Activated T-helper 1 cell treated with anti-CD3 and anti-CD28 coated beads, Interleukin-12 subunit alpha, Interleukin-12 subunit beta, Interleukin-2, Interleukin-4 antibody, amounts not matched to agents 30 ng/mL and 10 ng/mL and 1 ng/mL, durations not matched to agents 14 hours and 24 hours and 36 hours (primary cell): Measurements from ENCODE around the gene SYNDIG1L. TPM values are rescaled to one million over a fixed set of nuclear protein-coding genes. Genes with fewer than 3 reads are reported as not detected.
"Not testable (repeated sequence)": the region's sequence is repeated elsewhere in the genome, so short reads cannot be mapped to it uniquely, and the experiment has no call there.

Experiments used
- DNase-seq: peaks from one replicate; pipeline ENCODE4 v3.0.0; 2021; ENCODE audit warnings: low spot score
- H3K27ac Mint-ChIP-seq: one replicate; pipeline ENCODE4 v1.8.0; 2021; ENCODE audit warnings: mild to moderate bottlenecking, mixed read lengths
- H3K27me3 Mint-ChIP-seq: one replicate; pipeline ENCODE4 v1.8.0; 2022; ENCODE audit warnings: mild to moderate bottlenecking, moderate library complexity, mixed read lengths; ENCODE audit not compliant: insufficient read depth
- H3K36me3 Mint-ChIP-seq: one replicate; pipeline ENCODE4 v1.8.0; 2021; ENCODE audit warnings: low read depth, mixed read lengths
- H3K4me1 Mint-ChIP-seq: one replicate; pipeline ENCODE4 v1.8.0; 2021; ENCODE audit warnings: low read depth, mixed read lengths
- H3K4me3 Mint-ChIP-seq: one replicate; pipeline ENCODE4 v1.8.0; 2021; ENCODE audit warnings: mild to moderate bottlenecking, moderate library complexity, mixed read lengths
- H3K9me3 Mint-ChIP-seq: one replicate; pipeline ENCODE4 v1.8.0; 2021; ENCODE audit warnings: mixed read lengths
- intact Hi-C: fragments of 100-400 bp; cut with micrococcal nuclease; formaldehyde crosslinking; loops from one replicate; pipeline ENCODE4 v1.15.1; 2024
- total RNA-seq: library from RNA; stranded (reverse); gene quantifications from 2 replicates; pipeline ENCODE4 v1.2.3, GENCODE V29; 2022

SYNDIG1L gene
- total RNA-seq, 1 donor from 2014 or later = not detected

DNA sequence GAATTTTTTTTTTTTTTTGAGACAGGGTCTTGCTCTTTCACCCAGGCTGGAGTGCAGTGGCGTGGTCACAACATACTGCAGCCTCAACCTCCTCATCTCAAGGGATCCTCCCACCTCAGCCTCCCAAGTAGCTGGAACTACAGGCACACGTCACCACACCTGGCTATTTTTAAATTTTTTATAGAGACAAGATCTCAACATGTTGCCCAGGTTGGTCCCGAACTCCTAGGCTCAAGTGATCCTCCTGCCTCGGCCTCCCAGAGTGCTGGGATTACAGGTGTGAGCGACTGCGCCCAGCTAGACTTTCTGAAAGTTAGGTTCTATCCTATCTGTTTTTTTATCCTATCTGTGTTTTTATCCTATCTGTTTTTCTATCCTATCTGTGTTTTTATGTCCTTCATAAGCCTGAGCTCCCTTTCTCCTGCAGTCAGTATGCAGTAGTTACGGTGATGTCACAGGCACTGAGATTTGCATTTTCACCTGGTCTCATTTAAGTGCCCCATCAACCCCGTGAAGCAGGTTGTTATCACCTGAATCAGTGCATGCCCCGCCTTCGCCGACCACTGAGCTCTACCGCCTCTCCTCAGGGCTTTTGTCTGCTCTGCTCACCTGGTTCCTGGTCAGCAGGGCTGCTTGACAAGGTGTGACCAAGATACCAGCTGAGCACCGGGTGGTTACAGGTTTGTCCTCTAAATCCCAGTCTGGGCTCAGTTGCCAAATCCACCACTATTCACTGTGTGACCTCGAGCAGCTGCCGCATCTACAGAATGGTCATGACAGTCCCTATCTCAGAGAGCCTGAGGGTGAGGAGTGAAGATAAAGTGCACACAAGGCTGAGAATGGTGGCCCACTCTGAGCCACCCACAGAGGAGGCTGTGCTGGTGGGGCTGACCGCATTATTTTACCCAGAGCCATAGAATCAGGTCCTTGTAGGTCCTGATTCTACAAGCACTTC is 33.1 kb downstream of the SYNDIG1L start:
- Mint-ChIP-seq H3K9me3 (no peaks in the 10 kb centered on the region), H3K4me1 (no peaks in the 10 kb centered on the region), H3K36me3 (no peaks in the 10 kb centered on the region), H3K27ac (no peak overlapping the region), H3K4me3 (no peak overlapping the region), H3K27me3 (peaks cover 20% of the 10 kb centered on the region)
- DNase-seq = no peak
- intact Hi-C loops = no loop called here

DNA sequence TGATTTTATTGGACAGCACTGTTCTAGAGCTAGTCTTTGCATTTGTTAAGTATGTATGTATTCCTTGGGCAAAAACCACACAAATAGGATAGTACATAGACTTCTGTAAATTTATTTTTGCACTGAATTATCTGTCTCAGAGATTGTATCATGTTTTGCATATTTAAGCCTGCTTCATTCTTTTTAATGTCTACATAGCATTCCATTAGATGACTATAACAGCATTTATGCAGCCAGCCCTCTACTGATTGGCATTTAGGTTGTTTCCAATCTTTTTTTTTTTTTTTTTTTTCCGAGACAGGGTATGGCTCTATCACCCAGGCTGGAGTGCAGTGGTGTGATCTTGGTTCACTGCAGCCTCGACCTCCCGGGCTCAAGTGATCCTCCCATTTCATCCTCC is 34.5 kb downstream of the SYNDIG1L start:
- intact Hi-C loops = no loop called here
- no peaks in the 10 kb centered on the region for H3K9me3 Mint-ChIP-seq
- no peak overlapping the region for H3K27ac Mint-ChIP-seq
- H3K4me1 Mint-ChIP-seq = no peaks in the 10 kb centered on the region
- H3K4me3 Mint-ChIP-seq = no peak overlapping the region
- peaks cover 18% of the 10 kb centered on the region for H3K27me3 Mint-ChIP-seq
- no peaks in the 10 kb centered on the region for H3K36me3 Mint-ChIP-seq
- DNase-seq = no peak

DNA sequence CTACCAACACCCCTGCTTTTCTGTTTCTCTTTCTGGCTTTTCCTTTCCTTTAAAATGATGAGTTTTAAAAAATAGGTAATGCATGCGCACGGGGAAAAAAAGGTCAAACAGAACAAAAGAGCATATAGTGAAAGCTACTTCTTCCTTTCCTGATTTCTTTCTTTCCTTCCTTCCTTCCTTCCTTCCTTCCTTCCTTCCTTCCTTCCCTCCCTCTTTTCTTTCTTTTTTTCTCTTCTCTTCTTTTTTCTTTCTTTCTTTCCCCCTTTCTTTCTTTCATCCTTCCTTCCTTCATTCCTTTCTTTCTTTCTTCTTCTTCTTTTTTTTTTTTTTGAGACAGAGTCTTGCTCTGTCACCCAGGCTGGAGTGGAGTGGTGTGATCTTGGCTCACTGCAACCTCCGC is 35.5 kb downstream of the SYNDIG1L start:
- DNase-seq, H3K27ac Mint-ChIP-seq, H3K4me3 Mint-ChIP-seq, H3K36me3 Mint-ChIP-seq, H3K4me1 Mint-ChIP-seq, H3K9me3 Mint-ChIP-seq, intact Hi-C loops: not testable (repeated sequence)
- H3K27me3 Mint-ChIP-seq = peaks cover 24% of the 10 kb centered on the region

DNA sequence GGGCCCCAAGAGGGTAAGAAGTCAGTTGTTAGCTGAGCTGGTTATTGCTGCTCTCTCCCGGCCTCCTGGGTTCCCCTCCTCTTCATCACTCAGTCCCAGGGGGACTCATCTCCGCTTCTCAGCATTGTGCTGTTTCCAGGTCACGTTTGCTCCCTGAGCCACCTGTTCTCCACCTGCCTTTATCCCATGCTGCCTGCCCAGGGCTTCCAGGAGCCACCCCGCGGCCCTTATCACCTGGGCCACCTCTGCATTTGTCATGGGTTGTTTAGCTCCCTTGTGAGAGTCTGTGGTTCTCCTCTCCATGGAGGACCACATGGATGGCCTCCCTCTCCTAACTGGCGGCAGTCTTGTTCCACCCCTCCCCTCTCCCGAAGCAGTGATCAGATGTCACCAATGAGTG is 36.0 kb downstream of the SYNDIG1L start:
- H3K4me1 Mint-ChIP-seq = no peaks in the 10 kb centered on the region
- intact Hi-C loops = no loop called here
- no peaks in the 10 kb centered on the region for H3K36me3 Mint-ChIP-seq
- H3K27me3 Mint-ChIP-seq = peaks cover 25% of the 10 kb centered on the region
- DNase-seq = no peak
- H3K27ac Mint-ChIP-seq = no peak overlapping the region
- no peaks in the 10 kb centered on the region for H3K9me3 Mint-ChIP-seq
- no peak overlapping the region for H3K4me3 Mint-ChIP-seq

DNA sequence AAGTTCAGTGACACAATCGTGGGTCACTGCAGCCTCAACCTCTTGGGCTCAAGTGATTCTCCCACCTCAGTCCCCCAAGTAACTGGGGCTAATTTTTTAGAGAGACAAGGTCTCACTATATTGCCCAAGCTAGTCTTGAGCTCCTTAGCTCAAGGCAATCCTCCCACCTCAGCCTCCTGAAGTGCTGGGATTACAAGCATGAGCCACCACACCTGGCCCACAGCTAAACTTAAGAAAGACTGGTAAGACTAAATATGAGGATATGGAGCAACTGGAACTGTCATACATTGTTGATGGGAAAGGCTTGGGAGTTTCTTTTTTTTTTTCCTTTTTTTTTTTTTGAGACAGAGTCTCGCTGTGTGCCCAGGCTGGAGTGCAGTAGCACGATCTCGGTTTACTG is 43.8 kb downstream of the SYNDIG1L start:
- Mint-ChIP-seq H3K4me3 (no peak overlapping the region), H3K27me3 (peaks cover 18% of the 10 kb centered on the region), H3K27ac (no peak overlapping the region), H3K9me3 (no peaks in the 10 kb centered on the region), H3K36me3 (no peaks in the 10 kb centered on the region), H3K4me1 (no peaks in the 10 kb centered on the region)
- intact Hi-C loops = no loop called here
- DNase-seq = no peak

DNA sequence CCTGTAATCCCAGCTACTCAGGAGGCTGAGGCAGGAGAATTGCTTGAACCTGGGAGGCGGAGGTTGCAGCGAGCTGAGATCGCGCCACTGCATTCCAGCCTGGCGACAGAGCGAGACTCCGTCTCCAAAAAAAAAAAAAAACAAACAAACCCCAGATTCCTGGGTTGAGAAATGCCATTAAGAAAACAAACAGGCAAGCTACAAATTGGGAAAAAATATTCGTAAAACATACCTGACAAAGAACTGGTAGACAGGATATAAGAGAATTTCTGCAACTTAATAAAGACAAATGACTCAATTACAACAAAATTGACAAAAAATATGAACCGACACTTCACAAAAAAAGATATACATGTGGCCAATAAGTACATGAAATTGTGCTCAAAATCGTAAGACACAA is 44.4 kb downstream of the SYNDIG1L start:
- H3K4me3 Mint-ChIP-seq, H3K4me1 Mint-ChIP-seq, DNase-seq, H3K27ac Mint-ChIP-seq, intact Hi-C loops, H3K36me3 Mint-ChIP-seq, H3K9me3 Mint-ChIP-seq: not testable (repeated sequence)
- H3K27me3 Mint-ChIP-seq = peaks cover 15% of the 10 kb centered on the region

DNA sequence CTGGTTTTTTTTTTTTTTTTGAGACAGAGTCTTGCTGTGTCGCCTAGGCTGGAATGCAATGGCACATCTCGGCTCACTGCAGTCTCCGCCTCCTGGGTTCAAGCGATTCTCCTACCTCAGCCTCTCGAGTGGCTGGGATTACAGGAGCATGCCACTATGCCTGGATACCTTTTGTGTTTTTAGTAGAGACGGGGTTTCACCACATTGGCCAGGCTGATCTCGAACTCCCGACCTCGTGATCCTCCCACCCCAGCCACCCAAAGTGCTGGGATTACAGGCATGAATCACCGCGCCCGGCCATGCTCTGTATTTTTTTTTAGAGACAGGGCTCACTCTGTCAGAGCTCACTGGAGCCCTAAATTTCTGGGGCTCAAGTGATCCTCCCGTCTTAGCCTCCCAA is 45.2 kb downstream of the SYNDIG1L start:
- DNase-seq = no peak
- H3K4me1 Mint-ChIP-seq = no peaks in the 10 kb centered on the region
- H3K9me3 Mint-ChIP-seq = no peaks in the 10 kb centered on the region
- intact Hi-C loops = no loop called here
- H3K27me3 Mint-ChIP-seq = peaks cover 11% of the 10 kb centered on the region
- H3K4me3 Mint-ChIP-seq = no peak overlapping the region
- H3K27ac Mint-ChIP-seq = no peak overlapping the region
- H3K36me3 Mint-ChIP-seq = no peaks in the 10 kb centered on the region

DNA sequence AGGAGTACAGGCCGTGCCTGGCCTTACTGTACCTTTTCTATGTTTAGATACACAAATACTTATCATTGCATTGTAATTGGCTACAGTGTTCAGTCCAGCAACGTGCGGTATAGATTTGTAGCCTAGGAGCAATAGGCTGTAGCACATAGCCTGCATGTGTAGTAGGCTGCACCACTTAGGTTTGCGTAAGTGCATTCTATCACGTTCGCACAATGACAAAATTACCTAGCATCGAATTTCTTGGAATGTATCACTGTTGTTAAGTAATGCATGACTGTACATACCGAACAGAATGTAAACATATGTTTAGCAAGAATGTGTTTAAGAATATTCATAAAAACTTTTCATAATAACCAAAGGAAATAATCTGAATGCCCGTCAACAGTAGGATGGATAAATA is 45.8 kb downstream of the SYNDIG1L start:
- Mint-ChIP-seq H3K27me3 (peaks cover 9% of the 10 kb centered on the region), H3K36me3 (no peaks in the 10 kb centered on the region), H3K9me3 (no peaks in the 10 kb centered on the region), H3K27ac (no peak overlapping the region), H3K4me1 (no peaks in the 10 kb centered on the region), H3K4me3 (no peak overlapping the region)
- DNase-seq = no peak
- intact Hi-C loops = no loop called here

DNA sequence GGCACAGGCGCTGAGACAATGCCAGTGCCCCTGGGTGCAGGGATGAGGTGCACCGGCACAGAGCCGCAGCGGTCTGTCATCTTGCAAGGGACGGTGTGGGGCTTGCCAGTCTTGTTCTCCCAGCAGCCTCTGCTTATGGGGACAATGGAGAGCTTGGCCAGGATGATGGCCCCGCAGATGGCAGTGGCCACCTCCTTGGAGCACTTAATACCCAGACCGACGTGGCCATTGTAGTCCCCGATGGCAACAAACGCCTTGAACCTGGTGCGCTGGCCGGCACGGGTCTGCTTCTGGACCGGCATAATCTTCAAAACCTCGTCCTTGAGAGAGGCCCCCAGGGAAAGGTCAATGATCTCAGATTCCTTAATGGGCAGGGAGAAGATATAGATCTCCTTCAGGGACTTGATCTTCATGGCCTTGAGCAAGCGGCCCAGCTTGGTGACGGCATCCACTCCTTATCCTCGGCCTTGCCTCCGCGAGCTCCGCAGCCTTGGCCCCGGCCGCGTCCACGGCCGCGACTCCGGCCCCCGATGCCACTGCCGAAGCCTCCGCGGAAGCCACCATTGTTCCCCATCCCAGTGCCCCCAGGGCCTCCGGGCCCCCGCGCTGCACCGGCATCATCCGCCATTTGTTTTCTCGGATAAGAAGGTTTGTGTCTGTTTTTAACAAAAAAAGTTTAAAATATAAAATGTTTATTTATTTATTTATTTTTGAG is 47.9 kb downstream of the SYNDIG1L start:
- Mint-ChIP-seq H3K9me3 (no peaks in the 10 kb centered on the region), H3K27me3 (peaks cover 4% of the 10 kb centered on the region), H3K4me1 (no peaks in the 10 kb centered on the region), H3K36me3 (no peaks in the 10 kb centered on the region), H3K4me3 (no peak overlapping the region), H3K27ac (no peak overlapping the region)
- DNase-seq = no peak
- intact Hi-C loops = no loop called here

DNA sequence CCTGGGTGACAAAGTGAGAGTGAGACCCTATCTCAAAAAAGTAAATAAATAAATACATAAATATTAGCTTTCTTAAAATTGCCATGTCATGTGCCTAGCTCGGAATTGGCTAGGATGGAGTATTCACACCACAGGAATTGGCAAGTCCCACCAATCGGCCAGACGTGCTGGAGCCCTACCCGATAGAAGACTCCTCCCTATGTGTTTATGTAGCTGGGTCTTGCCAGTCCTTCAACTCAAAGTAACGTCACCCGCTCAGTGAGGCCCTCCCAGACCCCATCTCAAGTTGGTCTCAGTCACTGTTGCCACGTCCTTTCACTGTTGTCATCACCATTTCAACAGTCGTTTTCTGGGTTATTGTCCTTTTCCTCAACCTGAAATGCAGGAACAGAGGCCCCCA is 57.6 kb downstream of the SYNDIG1L start:
- Mint-ChIP-seq H3K27ac (no peak overlapping the region), H3K27me3 (peaks cover 15% of the 10 kb centered on the region), H3K36me3 (no peaks in the 10 kb centered on the region), H3K4me1 (no peaks in the 10 kb centered on the region), H3K9me3 (no peaks in the 10 kb centered on the region), H3K4me3 (no peak overlapping the region)
- intact Hi-C loops = no loop called here
- DNase-seq = no peak

DNA sequence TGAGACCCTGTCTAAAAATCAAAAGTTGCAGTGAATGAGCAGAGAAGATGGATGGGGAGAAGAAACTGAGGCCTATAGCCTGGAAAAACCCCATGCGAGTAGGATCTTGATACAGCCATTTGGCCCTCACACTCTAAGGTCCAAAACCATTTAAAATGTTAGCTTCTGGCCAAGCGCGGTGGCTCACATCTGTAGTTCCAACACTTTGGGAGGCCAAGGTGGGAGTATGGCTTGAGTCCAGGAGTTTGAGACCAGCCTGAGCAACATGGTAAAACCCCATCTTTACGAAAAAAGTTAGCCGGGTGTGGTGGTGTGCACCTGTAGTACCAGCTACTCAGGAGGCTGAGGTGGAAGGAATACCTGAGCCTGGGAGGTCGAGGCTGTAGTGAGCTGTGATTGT is 58.0 kb downstream of the SYNDIG1L start:
- Mint-ChIP-seq H3K4me3 (no peak overlapping the region), H3K27ac (no peak overlapping the region), H3K4me1 (no peaks in the 10 kb centered on the region), H3K36me3 (no peaks in the 10 kb centered on the region), H3K27me3 (peaks cover 15% of the 10 kb centered on the region), H3K9me3 (no peaks in the 10 kb centered on the region)
- intact Hi-C loops = no loop called here
- no peak for DNase-seq

DNA sequence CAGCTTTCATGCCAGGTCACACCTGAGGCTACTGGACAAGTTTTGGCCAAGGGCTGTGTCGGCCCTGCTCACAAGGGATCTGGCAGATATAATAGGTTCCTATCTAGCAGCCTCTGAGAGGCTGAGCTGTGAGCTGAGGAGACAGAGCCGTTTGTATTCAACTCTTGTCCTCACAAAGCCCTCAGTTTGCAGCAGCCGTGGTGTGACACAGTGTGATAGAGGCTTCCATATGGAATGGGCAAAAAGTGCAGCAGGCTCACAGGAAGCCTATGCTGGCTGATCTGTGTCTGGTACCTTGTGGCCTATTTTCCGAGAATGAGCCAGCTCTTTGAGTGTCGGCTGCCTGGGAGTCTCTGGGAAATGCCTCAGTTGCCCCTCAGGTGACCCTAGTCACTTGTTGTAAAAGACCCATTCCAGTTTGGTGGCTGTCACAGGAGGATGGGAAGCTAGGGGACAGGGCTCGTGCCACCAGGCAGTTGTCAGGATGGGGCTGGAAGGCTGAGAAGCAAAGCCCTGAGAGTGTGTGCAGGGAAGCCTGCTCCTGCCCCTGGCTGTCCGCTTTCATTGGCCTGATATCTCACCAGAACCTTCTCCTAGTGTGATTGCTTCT is 61.6 kb downstream of the SYNDIG1L start:
- Mint-ChIP-seq H3K27ac (no peak overlapping the region), H3K4me3 (no peak overlapping the region), H3K4me1 (no peaks in the 10 kb centered on the region), H3K36me3 (no peaks in the 10 kb centered on the region), H3K9me3 (no peaks in the 10 kb centered on the region), H3K27me3 (peaks cover 15% of the 10 kb centered on the region)
- no peak for DNase-seq
- intact Hi-C loops = loop anchor here (5.0 kb wide), 1 partner anchor 438 kb away; no protein-coding TSS in a partner anchor

DNA sequence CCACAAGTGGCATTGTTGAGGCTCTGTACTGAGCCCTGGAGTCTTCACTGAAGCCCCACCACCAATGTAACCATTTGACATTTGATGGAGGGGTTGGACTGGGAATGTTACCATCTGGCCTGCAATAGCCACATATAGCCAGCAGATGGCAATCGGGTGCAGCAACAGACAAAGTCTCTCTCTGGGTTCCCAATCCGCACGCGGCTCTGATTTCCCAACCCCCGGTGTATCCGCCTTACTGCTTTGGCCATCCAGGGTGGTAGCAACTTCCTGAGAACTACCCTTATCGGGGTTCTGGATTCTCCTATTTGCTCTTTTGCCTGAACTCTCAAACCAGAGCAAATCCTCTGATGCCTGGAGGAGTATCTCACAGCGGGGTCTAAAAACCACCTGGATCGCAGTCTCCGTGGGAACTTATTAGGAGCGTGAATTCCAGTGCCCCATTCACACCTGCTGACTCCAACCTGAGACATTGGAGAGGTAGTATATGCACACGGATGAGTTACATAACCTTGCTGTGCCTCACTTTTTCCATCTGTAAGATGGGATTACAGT is 63.6 kb downstream of the SYNDIG1L start:
- no peak overlapping the region for H3K27ac Mint-ChIP-seq
- DNase-seq = peak; percentile 34
- no peaks in the 10 kb centered on the region for H3K9me3 Mint-ChIP-seq
- H3K27me3 Mint-ChIP-seq = peaks cover 15% of the 10 kb centered on the region
- no peaks in the 10 kb centered on the region for H3K4me1 Mint-ChIP-seq
- no peaks in the 10 kb centered on the region for H3K36me3 Mint-ChIP-seq
- no peak overlapping the region for H3K4me3 Mint-ChIP-seq
- intact Hi-C loops = loop anchor here (1.0 to 5.0 kb wide), 4 partner anchors 131 to 440 kb away; partner anchors contain the start of genes AREL1, FCF1, ISCA2 and LTBP2
